ENCODE results near the gene GDA. TPM values are rescaled to one million over a fixed set of nuclear protein-coding genes. Genes with fewer than 3 reads are reported as not detected.
A peak's percentile ranks its signal among the peaks of the same experiment; 100 is the strongest.

Gene GDA
- total RNA-seq, 1 donor from 2014 or later: 0.22 TPM

- H3K27ac Mint-ChIP-seq: no peak overlapping the region
- peaks cover 1% of the 10 kb centered on the region for H3K36me3 Mint-ChIP-seq
- DNase-seq (ENCODE audit: low spot score in 2 of 2, unreplicated experiment in 2 of 2): no peak
- H3K27me3 Mint-ChIP-seq (ENCODE audit: low read depth): no peaks in the 10 kb centered on the region
- peaks cover 16% of the 10 kb centered on the region for H3K4me1 Mint-ChIP-seq
- H3K9me3 Mint-ChIP-seq: peaks cover 11% of the 10 kb centered on the region
- H3K4me3 Mint-ChIP-seq: no peak overlapping the region
- peak; percentile 71 for TF ChIP-seq CTCF (IDR thresholded peaks at IDR 0.05; ENCODE audit: unreplicated experiment)
Measured at GRCh38 chr9:72292256-72292682, 143.0 kb downstream of the GDA start.

GRCh38 chr9:72292874-72293607, 143.8 kb downstream of the GDA start:
- no peak overlapping the region for H3K27ac Mint-ChIP-seq
- no peak for TF ChIP-seq CTCF (IDR thresholded peaks at IDR 0.05; ENCODE audit: unreplicated experiment)
- peak in 1 of 2 experiments; percentile 48 for DNase-seq (ENCODE audit: low spot score in 2 of 2, unreplicated experiment in 2 of 2)
- H3K4me1 Mint-ChIP-seq: peaks cover 16% of the 10 kb centered on the region
- peaks cover 11% of the 10 kb centered on the region for H3K9me3 Mint-ChIP-seq
- H3K4me3 Mint-ChIP-seq: no peak overlapping the region
- H3K36me3 Mint-ChIP-seq: peaks cover 1% of the 10 kb centered on the region
- H3K27me3 Mint-ChIP-seq (ENCODE audit: low read depth): no peaks in the 10 kb centered on the region

GRCh38 chr9:72294936-72295335, 145.7 kb downstream of the GDA start:
- Mint-ChIP-seq H3K36me3 (no peaks in the 10 kb centered on the region), H3K4me1 (peaks cover 16% of the 10 kb centered on the region), H3K9me3 (peaks cover 1% of the 10 kb centered on the region), H3K27ac (no peak overlapping the region), H3K4me3 (no peak overlapping the region), H3K27me3 (ENCODE audit: low read depth) (no peaks in the 10 kb centered on the region)
- no peak for DNase-seq (ENCODE audit: low spot score in 2 of 2, unreplicated experiment in 2 of 2)
- no peak for TF ChIP-seq CTCF (IDR thresholded peaks at IDR 0.05; ENCODE audit: unreplicated experiment)

- peaks cover 12% of the 10 kb centered on the region for H3K4me1 Mint-ChIP-seq
- TF ChIP-seq CTCF (IDR thresholded peaks at IDR 0.05; ENCODE audit: unreplicated experiment): no peak
- no peaks in the 10 kb centered on the region for H3K9me3 Mint-ChIP-seq
- H3K27ac Mint-ChIP-seq: no peak overlapping the region
- no peaks in the 10 kb centered on the region for H3K36me3 Mint-ChIP-seq
- no peaks in the 10 kb centered on the region for H3K27me3 Mint-ChIP-seq (ENCODE audit: low read depth)
- no peak for DNase-seq (ENCODE audit: low spot score in 2 of 2, unreplicated experiment in 2 of 2)
- H3K4me3 Mint-ChIP-seq: no peak overlapping the region
Measured at GRCh38 chr9:72297516-72297915, 148.3 kb downstream of the GDA start.

GRCh38 chr9:72299017-72299603, 149.9 kb downstream of the GDA start:
- Mint-ChIP-seq H3K27ac (no peak overlapping the region), H3K9me3 (no peaks in the 10 kb centered on the region), H3K27me3 (ENCODE audit: low read depth) (no peaks in the 10 kb centered on the region), H3K4me3 (no peak overlapping the region), H3K36me3 (no peaks in the 10 kb centered on the region), H3K4me1 (peaks cover 4% of the 10 kb centered on the region)
- TF ChIP-seq CTCF (IDR thresholded peaks at IDR 0.05; ENCODE audit: unreplicated experiment): no peak
- no peak for DNase-seq (ENCODE audit: low spot score in 2 of 2, unreplicated experiment in 2 of 2)

Data from mesothelial cell of epicardium (in vitro differentiated cells).